ENCODE measurements around the gene ZNF205. TPM values are rescaled to one million over a fixed set of nuclear protein-coding genes. Genes with fewer than 3 reads are reported as not detected.
A peak's percentile ranks its signal among the peaks of the same experiment; 100 is the strongest.

ZNF205 gene
- total and polyA plus RNA-seq, 9 of the 15 experiments (the other 6 are each of a cell fraction or from before 2014, with no cell fraction given): 2.4 to 11.8 (median 5.1) TPM; not detected in 2

DNA sequence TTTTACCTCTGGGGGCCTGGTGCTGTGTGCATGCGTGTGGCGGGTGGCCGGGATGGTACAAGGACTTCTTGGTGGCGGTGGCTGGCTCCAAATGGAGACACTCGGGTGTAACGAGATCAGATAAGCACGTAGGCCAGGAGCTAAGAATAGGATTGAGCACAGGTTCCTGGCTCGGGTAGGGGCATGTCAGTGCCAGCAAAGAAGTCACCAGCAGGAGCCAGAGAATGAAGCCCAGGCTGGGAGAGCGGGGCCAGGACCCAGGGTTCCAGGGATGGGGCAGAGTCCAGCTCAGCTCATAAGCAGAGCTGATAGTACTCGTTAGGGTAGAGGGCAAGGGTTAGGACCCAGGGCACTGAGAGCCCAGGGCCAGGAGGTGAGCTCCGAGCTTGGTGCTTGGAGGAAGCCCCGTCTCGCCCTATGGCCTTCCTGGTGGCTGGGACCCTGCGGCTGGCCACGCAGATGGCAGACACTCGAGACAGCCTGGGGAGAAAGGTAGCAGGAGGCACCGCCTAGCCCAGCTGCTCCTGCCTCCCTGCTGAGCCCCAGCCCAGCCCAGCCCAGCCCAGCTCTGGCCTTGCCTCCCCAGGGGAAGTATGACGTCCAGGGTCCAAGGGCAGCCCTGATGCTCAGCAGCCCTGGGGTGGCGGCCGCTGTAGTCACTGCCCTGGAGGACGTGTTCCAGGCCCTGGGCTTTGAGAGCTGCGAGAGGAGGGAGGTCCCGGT lies 31.4 kb downstream of the ZNF205 start:
- Histone ChIP-seq H4K20me1 (replicated peaks; ENCODE audit: control insufficient read depth, insufficient read depth, low read length) (no peaks in the 10 kb centered on the region; the same call in 1 of the 2 replicates), H3K27me3 (ENCODE audit: control insufficient read depth in 2 of 2, insufficient read depth in 2 of 2, low read length in 2 of 2) (no peaks in the 10 kb centered on the region), H3K9me1 (ENCODE audit: control insufficient read depth, insufficient read depth, low read length) (no peaks in the 10 kb centered on the region), H3K4me1 (replicated peaks in 1 of 2; ENCODE audit: control insufficient read depth in 2 of 2, insufficient read depth in 2 of 2, low read length in 2 of 2) (peaks cover 0 to 49% of the 10 kb centered on the region in 2 experiments; a peak in 2 of 5 replicates), H3K4me2 (ENCODE audit: insufficient read depth, low read length) (no peak overlapping the region), H2AFZ (ENCODE audit: low read depth, low read length) (no peak overlapping the region), H3K36me3 (ENCODE audit: control insufficient read depth, insufficient read depth, low read length) (peaks cover 19% of the 10 kb centered on the region; the same call in 1 of the 3 replicates), H3K9ac (ENCODE audit: insufficient read depth in 1 of 2, low read depth in 2 of 2, low read length in 2 of 2) (peak overlapping the region in 1 of 2 experiments; percentile 73; a peak in 2 of 4 replicates), H3K27ac (ENCODE audit: extremely low read depth, low read depth, low read length) (no peak overlapping the region), H3K79me2 (ENCODE audit: control insufficient read depth, insufficient read depth, low read length) (no peaks in the 10 kb centered on the region), H3K4me3 (no peak overlapping the region), H3K9me3 (replicated peaks; ENCODE audit: control insufficient read depth, insufficient read depth, low read depth, low read length) (no peaks in the 10 kb centered on the region)
- ATAC-seq (peak; percentile 55), FAIRE-seq (no peak), DNase-seq (ENCODE audit: extremely low read depth in 1 of 4, low spot score in 3 of 4) (no peak)
- CTCF ChIA-PET (ENCODE audit: low intra/inter-chr PET ratio): no interaction called here
- POLR2A ChIA-PET: interaction anchor here (0.5 to 2.5 kb wide), 5 partner anchors 9 to 1043 kb away, joined by 3 to 14 read pairs (median 4); partner anchors contain the start of gene ZNF213
- in situ Hi-C loops (cut with MboI) (no loop called here), intact Hi-C loops (cut with micrococcal nuclease) (no loop called here)
- 56% methylated on average over 22 of the region's 23 CpGs for WGBS (ENCODE audit: insufficient coverage, low coverage, missing lambda C conversion rate)
- no TSS peak for BruUV-seq (replicated peaks)
- TF ChIP-seq CHD1 (IDR thresholded peaks at IDR 0.05; ENCODE audit: low read length): no peak
- TF ChIP-seq MED1 (CRISPR knock-in tag; IDR thresholded peaks at IDR 0.05; ENCODE audit: borderline replicate concordance): no peak
- TF ChIP-seq, protein P1, sequence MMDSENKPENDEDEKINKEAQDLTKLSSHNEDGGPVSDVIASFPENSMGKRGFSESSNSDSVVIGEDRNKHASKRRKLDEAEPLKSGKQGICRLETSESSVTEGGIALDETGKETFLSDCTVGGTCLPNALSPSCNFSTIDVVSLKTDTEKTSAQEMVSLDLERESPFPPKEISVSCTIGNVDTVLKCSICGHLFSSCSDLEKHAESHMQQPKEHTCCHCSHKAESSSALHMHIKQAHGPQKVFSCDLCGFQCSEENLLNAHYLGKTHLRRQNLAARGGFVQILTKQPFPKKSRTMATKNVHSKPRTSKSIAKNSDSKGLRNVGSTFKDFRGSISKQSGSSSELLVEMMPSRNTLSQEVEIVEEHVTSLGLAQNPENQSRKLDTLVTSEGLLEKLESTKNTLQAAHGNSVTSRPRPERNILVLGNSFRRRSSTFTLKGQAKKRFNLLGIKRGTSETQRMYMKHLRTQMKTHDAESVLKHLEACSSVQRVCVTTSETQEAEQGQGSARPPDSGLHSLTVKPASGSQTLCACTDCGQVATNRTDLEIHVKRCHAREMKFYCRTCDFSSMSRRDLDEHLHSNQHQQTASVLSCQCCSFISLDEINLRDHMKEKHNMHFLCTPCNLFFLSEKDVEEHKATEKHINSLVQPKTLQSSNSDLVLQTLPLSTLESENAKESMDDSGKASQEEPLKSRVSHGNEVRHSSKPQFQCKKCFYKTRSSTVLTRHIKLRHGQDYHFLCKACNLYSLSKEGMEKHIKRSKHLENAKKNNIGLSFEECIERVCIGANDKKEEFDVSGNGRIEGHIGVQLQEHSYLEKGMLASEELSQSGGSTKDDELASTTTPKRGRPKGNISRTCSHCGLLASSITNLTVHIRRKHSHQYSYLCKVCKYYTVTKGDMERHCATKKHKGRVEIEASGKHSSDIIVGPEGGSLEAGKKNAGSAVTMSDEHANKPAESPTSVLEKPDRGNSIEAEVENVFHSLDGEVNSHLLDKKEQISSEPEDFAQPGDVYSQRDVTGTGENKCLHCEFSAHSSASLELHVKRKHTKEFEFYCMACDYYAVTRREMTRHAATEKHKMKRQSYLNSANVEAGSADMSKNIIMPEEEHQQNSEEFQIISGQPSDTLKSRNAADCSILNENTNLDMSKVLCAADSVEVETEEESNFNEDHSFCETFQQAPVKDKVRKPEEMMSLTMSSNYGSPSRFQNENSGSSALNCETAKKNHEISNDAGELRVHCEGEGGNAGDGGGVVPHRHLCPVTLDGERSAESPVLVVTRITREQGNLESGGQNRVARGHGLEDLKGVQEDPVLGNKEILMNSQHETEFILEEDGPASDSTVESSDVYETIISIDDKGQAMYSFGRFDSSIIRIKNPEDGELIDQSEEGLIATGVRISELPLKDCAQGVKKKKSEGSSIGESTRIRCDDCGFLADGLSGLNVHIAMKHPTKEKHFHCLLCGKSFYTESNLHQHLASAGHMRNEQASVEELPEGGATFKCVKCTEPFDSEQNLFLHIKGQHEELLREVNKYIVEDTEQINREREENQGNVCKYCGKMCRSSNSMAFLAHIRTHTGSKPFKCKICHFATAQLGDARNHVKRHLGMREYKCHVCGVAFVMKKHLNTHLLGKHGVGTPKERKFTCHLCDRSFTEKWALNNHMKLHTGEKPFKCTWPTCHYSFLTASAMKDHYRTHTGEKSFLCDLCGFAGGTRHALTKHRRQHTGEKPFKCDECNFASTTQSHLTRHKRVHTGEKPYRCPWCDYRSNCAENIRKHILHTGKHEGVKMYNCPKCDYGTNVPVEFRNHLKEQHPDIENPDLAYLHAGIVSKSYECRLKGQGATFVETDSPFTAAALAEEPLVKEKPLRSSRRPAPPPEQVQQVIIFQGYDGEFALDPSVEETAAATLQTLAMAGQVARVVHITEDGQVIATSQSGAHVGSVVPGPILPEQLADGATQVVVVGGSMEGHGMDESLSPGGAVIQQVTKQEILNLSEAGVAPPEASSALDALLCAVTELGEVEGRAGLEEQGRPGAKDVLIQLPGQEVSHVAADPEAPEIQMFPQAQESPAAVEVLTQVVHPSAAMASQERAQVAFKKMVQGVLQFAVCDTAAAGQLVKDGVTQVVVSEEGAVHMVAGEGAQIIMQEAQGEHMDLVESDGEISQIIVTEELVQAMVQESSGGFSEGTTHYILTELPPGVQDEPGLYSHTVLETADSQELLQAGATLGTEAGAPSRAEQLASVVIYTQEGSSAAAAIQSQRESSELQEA (IDR thresholded peaks at IDR 0.05; ENCODE audit: low read depth): no peak
- TF ChIP-seq HSF4 (CRISPR knock-in tag; IDR thresholded peaks at IDR 0.05; ENCODE audit: borderline replicate concordance): no peak
- TF ChIP-seq CBFA2T3 (IDR thresholded peaks at IDR 0.05): no peak
- TF ChIP-seq IRF2 (CRISPR knock-in tag; IDR thresholded peaks at IDR 0.05): no peak
- no peak for TF ChIP-seq CREBBP (IDR thresholded peaks at IDR 0.05; ENCODE audit: low read depth, low read length)
- TF ChIP-seq CCNT2 (IDR thresholded peaks at IDR 0.05; ENCODE audit: borderline replicate concordance, extremely low read depth, insufficient read length, low read depth, low read length): no peak
- TF ChIP-seq, protein P2, sequence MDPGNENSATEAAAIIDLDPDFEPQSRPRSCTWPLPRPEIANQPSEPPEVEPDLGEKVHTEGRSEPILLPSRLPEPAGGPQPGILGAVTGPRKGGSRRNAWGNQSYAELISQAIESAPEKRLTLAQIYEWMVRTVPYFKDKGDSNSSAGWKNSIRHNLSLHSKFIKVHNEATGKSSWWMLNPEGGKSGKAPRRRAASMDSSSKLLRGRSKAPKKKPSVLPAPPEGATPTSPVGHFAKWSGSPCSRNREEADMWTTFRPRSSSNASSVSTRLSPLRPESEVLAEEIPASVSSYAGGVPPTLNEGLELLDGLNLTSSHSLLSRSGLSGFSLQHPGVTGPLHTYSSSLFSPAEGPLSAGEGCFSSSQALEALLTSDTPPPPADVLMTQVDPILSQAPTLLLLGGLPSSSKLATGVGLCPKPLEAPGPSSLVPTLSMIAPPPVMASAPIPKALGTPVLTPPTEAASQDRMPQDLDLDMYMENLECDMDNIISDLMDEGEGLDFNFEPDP (CRISPR knock-in tag; IDR thresholded peaks at IDR 0.05): no peak
- no peak for TF ChIP-seq SMARCC2 (IDR thresholded peaks at IDR 0.05; ENCODE audit: low read depth)
- TF ChIP-seq, protein P3, sequence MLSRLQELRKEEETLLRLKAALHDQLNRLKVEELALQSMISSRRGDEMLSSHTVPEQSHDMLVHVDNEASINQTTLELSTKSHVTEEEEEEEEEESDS (CRISPR knock-in tag; IDR thresholded peaks at IDR 0.05): no peak
